KBM-7 (cell line): ENCODE results near the gene CELA3B.
"Not testable (repeated sequence)": the region's sequence is repeated elsewhere in the genome, so short reads cannot be mapped to it uniquely, and the experiment has no call there.

Source experiments
- DNase-seq: peaks from one replicate; pipeline ENCODE4 v3.0.0-alpha.2; 2015
- in situ Hi-C: fragments of 300-500 bp; cut with MboI; formaldehyde crosslinking; loops from 2 replicates; pipeline ENCODE4 v1.14.3; 2020; ENCODE audit warnings: low sequenced_read_pairs, low pct_unique_long_range_greater_than_20kb, mixed read lengths

CELA3B gene, protein sequence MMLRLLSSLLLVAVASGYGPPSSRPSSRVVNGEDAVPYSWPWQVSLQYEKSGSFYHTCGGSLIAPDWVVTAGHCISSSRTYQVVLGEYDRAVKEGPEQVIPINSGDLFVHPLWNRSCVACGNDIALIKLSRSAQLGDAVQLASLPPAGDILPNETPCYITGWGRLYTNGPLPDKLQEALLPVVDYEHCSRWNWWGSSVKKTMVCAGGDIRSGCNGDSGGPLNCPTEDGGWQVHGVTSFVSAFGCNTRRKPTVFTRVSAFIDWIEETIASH

DNA sequence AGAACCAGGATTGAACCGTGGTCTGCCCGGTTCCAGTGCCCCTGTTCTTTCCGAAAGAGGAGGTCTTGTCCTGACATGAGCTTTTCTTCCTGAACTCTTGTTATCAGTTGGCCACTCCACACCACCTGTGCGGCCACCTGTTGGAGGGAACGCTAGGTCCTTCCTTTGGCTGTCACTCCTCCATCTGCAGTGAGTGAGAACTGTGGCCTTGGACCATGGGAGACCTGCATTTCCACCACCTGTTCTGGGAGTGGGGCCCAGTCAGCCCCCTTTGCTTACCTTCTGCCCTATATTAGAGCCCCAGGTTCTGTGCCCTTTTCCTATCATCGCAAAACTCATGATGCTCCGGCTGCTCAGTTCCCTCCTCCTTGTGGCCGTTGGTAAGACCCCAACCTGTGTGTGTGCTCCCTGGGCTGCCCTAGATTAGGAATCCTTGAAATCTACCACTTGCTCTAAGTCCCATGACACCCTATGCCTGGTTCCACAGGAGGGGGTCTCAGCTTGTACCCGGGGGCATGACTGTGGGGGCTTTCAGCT is at the start of gene CELA3B:
Gene CELA3B, plus strand, starts transcription at position 320 of the 537 bp plus-strand sequence. Its CDS starts 18 bp downstream, at position 338.
- in situ Hi-C loops, DNase-seq: not testable (repeated sequence)

DNA sequence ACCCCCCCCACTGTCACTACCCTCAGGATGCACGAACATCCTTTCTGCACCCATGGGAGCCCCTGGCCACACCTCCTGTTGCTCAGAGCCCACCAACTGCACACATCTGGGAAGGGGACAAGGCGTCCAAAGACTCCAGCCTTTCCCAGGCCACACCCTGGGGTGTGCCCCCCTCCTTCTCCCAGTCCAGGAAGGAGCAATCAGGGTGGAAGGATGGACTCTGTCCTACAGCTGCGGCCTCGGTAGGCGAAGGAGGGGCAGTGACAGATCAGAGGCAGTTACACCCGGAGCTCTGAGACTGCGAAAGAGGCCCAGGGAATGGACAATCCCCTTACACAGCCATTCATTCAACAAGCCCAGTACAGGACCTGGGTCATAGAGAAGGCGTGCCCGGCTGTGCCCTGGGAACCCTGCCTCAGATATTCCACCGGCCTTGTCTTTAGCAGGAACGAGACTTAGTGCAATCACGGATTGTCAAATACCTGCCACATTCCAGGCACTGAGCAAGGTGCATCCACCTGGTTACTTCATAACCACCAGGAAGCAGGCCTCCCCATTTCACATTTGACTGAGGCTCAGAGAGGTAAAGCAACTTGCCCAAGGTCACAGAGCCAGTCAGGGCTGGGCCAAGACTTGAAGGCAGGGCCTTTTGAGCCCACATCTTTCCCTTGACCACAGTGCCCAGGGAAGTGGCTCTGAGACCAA is 49.1 kb upstream of the CELA3B start:
- in situ Hi-C loops, result no loop called here

DNA sequence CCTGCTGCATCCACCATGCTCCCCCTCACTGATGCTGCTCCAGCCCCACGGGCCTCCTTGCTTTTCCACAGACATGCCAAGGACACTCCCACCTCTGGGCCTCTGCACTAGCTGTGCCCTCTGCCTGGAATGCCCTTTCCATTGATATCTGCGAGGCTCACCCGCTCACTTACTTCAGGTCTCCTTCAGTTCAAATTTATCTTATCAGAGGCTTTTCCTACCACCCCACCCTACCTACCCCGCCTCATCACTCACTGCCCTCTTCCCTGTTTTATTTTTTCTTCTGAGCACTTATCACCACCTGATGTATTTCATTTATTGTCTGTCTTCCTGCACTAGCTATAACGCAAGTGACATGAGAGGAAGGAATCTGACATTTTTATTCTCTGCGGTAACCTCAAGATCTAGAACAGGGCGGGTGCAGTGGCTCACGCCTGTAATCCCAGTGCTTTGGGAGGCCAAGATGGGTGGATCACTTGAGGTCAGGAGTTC is 46.7 kb upstream of the CELA3B start:
- in situ Hi-C loops, result no loop called here
- no peak for DNase-seq

More for the DNA sequence above, 49.1 kb upstream of the CELA3B start:
- no peak for DNase-seq

DNA sequence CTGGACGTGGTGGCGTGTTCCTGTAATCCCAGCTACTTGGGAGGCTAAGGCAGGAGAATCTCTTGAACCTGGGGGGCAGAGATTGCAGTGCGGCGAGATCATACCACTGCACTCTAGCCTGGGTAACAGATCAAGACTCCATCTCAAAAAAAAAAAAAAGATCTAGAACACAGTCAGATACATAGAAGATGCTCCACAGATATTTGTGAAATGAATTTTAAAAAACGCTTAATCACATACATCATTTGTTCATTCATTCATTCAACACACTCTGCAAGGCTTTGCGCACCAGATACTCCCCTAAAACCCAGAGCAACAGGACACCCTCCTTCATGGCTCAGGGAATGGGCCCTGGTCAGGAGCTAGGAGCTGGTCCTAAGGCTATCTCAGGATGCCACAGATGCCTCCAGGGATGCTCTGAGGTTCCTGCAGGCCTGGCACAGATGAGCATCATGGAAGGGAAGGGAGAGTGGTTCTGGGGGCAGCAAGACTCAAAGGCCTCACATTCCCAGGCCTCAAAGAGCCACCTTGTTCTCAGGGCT is 46.1 kb upstream of the CELA3B start:
- in situ Hi-C loops, result no loop called here
- no peak for DNase-seq

DNA sequence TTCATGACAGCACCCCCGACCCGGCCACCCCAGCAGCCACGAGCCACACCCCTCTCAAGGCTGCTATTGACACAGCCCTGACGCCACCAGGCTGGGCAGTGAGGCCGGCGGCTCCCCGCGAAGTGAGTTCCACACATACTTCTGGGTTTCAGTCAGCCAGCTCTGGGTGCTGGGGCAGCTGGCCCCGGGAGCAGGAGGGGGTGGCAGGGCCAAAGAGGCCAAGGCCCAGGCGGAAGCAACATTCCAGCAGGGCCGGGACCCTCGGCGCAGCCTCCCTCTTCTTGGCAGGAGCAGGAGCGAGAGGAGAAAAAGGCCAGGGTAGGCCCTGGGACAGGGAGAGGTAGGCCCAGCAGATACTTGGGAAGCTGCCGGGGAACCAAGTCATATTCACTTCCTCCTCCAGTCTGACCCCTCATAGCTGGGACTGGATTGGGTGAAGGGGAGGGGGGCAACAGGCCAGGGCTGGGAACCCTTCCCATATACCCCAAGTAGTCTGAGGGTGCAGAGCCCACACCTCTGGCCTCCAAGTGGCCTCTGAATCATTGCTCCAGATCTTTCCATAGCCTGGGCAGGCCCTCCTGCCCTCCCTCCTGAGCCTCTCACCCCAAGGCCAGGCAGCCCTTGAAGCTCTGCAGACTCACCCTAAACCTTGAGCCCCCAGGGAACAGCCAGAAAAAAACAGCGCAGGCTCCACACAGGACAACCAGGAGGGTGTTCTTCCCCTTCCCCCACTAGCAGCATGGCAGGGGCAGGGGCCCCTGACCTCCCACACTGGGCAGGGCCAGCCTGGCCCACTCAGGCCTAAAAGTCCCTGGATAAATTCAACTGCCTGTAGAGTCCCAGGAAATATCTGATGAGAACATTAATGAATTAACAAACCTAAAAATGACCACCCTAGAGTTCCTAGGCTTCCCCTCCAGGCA is 45.4 kb upstream of the CELA3B start:
- in situ Hi-C loops, result no loop called here
- no peak for DNase-seq

DNA sequence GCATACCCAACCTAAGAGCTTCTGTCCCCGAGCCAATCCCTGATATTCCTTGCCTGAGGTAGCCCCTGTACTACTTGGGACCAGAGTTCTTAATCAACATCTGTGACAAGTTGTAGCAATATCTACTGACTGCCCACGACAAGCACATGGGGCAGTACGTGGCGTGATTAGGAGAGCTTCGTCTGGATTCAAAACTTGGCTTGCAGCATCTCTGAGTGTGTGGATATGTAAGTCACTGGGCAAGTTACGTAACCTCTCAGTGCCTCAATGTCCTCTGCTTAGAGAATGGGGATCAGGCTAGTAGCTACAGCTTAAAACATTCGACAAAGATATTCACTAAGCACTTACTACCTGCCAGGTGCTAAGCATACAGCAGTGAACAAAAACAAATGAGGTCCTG is 44.7 kb upstream of the CELA3B start:
- DNase-seq, result no peak
- in situ Hi-C loops, result no loop called here

DNA sequence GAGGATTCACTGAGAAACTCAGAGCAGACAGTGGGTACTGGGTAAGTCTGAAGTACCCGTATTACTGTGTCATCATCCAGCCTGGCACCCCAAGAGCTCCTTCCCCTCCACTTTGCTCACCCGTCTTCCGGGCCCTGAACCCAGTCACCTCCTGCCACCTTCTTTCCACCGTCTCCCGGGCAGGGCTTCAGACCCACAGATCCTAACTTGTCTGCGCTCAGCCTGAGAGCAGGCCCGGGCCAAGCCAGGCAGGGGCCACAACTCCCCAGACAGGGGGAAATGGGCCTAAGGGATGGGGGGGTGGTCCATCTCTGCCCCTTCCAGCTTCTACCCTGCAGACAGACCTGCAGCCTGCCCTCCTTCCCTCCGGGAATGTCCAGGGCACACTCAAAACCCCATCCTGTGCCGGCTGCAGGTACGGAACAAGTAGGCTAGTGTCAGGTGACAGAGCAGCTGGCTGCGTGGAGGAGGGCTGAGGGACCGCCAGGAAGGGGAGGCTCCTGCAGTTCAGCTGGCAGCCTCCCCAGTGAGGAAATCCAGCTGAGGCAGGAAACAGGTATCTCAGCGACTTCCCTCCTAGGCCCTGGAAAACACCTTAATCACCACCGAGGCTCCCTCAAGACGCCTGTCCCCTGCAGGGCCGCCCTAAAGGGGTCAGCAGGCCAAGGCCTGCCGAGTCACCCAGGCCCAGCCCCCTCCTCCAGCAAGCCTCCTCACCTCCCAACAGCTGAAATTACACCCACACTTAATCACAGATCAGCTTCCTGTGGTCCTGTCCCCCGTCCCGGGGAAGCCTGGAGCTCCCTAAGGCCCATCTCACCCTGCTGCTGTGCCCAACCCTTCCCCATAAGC is 43.2 kb upstream of the CELA3B start:
- in situ Hi-C loops, result no loop called here
- DNase-seq, result peak; percentile 55

DNA sequence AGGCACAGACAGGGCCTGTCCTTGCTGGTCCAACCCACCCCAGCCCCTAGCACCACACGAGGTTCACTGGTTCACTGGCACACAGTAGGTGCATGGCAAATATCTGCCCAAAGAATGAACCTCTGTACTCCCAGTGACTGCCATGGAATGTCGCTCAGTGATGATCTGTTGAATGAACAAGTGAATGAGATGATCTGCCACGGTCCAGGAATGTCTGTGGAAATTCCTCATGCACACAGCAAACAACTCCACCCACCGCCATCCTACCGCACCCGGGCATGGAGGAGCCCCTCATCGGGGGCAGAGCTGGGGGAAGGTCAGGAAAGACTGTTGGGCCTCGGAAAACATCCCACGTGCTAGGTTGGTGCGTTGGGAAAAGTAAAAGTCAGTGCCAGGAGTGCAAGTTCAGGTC is 41.4 kb upstream of the CELA3B start:
- no peak for DNase-seq

DNA sequence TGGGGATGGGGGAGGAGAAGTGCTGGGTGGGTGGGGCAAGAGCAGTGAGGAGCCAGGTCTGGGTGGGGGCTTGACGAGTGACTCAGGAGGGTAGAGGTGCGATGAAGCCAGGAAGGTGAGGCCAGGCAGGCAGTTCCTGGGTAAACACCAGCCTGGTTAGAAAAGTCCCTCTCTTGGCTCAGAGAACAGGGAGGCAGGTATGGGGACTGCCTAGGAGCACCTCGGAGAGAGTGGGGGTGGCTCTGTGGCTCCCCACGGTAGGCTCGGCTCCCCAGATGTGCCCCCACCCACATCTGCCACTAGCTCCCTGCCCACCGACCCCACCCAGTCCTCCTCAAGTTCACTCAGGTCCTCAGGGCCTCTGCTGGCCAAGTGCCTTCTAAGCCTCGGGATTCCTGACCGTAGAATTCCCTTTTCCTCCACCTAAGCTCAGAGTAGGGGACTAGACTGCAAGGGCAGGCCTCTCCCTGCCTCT is 40.9 kb upstream of the CELA3B start:
- in situ Hi-C loops, result no loop called here
- DNase-seq, result no peak

More for the DNA sequence above, 41.4 kb upstream of the CELA3B start:
- in situ Hi-C loops, result no loop called here

DNA sequence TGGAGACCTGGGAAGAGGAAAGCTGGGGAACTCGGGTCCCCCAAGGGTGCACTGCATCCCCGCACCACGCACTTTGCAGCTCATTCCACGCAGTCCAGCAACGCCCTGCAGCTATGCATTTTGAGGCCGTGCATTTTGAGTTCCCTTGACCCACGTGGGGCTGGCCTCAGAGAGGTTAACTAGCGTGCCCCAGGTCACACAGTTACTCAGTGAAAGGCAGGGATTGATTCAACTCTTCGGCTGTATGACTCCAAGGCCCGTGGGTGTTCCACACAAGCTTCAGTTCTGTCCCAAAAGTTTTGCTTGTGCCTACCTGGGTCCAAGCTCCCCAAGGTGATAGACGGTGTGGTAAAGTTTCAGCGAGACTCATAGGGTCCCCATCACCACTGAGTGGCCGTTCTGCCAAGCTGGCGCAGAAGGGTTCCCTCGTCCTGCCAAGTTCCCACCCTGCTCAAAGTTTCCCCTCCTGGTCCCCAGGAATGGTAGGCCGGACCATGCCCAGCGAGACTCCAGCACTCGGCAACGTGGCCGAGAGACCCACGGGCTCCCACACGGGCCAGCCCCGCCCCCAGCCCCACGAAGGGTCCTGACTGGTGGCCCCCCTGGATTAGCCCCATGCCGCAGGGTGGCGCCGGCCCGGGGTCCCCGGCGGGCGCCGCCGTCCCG is 40.3 kb upstream of the CELA3B start:
- in situ Hi-C loops, result no loop called here
- DNase-seq, result no peak

DNA sequence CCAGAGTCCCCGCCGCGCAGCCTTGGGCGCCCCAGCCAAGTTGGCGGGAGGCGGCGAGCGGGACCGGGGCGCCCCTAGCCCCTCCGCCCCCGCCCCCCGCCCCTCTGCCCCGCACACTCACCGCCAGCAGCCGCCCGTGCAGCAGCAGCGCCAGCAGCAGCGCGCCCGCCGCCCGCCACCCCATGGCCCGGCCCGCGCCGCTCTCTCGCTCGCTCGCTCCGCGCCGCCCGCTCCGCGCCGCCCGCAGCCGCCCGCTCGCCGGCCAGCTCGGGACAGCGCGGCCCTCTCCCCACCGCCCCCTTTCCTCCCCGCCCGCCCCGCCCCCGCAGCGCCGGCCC is 39.8 kb upstream of the CELA3B start, which contains the start of gene HSPG2:
Gene HSPG2, minus strand, starts transcription at position 277 of the 338 bp plus-strand sequence. Its CDS starts 93 bp downstream, at position 184.
- in situ Hi-C loops, result no loop called here
- no peak for DNase-seq

DNA sequence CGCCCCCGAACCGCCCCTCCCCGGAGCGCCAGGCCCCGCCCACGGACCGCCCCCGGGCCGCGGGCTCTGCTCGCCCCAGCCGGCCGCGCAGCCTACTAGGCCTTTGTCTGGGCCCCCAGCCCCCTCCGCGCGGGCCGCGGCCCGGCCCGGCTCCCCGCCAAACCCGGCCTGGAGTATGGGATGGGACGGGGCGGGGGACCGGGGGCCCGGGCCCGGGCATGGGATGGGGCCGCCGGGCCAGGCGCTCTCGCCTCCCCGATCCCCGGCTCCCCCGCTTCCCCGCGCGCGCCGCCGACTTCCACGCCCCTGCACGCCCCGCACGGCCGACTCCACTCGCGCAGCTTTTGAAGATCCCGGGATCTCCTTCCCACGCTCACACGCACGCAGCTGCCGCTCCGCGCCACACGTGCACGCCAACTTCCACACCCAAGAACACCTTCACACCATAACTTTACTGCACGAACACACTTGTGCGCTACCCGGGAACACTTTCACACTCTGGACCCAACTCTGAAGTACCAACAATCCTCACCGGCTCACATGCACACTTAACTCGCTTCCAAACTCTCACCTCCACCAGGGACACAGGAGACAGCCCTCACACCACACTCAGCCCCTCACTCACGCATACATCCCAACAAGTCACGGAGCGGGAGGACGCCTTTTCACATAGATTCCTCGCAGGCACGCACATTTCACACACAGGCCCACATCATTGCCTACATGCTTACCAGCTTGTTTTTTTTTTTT is 39.3 kb upstream of the CELA3B start:
- DNase-seq, result peak; percentile 71
- in situ Hi-C loops, result no loop called here

DNA sequence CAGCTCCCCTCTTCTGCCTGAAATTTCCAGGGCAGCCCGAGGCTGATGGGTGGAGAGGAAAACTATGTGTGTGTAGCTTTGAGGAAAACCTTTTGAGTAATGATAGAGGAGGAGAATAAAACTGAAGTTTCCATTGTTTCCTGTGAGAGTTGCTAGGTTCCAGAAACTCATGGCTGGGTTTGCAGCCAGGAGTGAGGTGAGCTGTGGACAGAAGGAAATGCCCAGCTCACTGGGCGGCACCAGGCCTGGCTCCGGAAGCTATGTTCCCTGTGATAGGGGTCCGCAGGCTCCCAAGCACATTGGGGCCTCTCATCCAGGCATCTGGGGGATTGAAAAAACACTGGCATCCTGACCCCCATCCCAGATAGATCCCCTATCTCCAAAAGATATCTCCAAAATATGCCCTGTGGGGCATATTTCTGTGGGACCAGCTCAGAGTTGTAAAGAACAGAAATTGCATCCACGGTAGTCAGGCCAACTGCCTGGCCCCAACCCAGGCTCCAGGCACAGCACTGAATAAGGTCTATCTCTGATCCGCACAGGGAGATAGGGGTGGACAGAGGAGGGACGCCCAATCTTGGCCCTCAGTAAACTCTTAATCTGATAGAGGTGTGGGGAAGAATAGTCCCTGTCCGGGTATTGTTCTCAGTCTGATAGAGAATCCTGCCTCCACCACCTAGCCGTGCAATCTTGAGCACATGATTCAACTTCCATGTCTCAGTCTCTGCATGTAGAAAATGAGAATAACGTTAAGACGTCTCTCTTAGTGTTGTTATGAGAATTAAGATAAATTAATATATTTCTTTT is 37.9 kb upstream of the CELA3B start:
- in situ Hi-C loops, result no loop called here
- DNase-seq, result no peak

DNA sequence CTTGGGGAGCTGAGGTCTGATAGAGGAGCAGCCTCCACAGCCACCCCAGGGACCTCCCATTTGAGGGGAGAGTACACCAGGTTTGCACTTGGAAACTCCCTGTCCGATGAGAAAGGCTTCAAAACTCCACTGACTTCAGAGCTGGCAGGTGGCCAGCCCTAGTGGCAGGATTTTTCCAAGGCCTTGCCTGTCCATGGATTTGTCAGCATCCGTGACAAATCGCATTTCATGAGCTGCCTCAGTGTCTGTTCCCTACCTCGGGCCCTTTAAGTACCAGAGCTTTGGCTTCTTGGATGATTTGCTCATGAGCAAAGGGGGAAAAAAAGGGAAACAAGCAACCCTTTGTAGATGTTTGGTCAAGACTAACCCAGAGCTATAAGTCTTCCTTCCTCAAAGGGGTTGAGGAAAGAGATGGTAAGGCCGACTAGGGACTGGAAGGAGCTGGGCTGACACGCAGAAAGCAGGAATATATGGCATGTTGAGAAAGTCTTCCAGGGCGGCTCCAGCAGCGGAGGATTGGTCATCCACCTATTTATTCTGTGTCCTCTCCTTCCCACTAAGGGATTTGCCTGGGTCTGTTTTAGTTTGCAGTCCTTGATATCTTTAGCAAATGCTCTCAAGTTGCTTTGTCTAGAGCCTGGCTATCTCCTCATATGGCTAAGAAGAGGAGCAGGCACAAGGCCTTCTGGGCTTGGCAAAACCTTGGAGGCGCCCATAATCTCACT is 37.0 kb upstream of the CELA3B start:
- DNase-seq, result peak; percentile 75
- in situ Hi-C loops, result no loop called here

DNA sequence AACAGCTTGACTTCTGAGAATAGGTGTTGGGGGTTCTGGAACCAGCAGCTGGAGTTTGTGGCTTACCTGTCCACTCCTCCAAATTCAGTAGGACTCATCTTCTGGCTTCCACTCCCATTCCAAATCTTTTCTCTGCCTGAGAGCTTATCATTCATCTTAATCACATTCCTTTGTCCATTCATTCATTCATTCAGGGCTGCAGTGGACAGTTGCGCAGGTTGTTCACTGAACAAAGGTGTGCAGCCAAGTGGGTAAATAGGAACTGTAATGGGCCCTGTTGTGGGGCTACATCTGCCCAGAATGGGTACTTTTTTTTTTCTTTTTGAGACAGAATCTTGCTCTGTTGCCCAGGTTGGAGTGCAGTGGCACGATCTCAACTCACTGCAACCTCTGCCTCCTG is 36.3 kb upstream of the CELA3B start:
- in situ Hi-C loops, result no loop called here
- no peak for DNase-seq

DNA sequence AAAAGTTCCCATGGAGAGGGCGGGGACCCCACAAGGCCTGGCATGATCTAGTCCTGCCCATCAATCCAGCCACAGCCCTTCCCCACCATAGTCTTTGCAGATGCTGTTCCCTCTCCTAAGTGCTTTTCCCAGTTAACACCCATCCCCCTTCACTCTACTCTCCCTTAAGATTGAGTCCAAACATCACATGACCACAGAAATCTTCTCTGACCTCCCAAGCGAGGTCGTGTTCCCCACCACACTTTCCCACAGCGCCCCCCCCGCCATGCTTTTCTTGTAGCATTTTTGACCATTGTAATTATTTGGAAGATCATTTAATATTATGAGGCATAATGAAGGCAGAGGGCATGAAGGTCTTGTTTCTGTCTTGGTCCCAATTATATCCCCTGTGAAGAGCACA is 35.5 kb upstream of the CELA3B start:
- DNase-seq, result no peak
- in situ Hi-C loops, result no loop called here
